Suppressor macrophage treated with lipopolysaccharide for 4 hours (primary cell): Measurements from ENCODE around the gene PRSS23.
"Not testable (repeated sequence)": the region's sequence is repeated elsewhere in the genome, so short reads cannot be mapped to it uniquely, and the experiment has no call there.

Experiments
- DNase-seq: peaks from one replicate; pipeline ENCODE4 v3.0.0-alpha.2; 2020

PRSS23 gene, protein sequence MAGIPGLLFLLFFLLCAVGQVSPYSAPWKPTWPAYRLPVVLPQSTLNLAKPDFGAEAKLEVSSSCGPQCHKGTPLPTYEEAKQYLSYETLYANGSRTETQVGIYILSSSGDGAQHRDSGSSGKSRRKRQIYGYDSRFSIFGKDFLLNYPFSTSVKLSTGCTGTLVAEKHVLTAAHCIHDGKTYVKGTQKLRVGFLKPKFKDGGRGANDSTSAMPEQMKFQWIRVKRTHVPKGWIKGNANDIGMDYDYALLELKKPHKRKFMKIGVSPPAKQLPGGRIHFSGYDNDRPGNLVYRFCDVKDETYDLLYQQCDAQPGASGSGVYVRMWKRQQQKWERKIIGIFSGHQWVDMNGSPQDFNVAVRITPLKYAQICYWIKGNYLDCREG

DNA sequence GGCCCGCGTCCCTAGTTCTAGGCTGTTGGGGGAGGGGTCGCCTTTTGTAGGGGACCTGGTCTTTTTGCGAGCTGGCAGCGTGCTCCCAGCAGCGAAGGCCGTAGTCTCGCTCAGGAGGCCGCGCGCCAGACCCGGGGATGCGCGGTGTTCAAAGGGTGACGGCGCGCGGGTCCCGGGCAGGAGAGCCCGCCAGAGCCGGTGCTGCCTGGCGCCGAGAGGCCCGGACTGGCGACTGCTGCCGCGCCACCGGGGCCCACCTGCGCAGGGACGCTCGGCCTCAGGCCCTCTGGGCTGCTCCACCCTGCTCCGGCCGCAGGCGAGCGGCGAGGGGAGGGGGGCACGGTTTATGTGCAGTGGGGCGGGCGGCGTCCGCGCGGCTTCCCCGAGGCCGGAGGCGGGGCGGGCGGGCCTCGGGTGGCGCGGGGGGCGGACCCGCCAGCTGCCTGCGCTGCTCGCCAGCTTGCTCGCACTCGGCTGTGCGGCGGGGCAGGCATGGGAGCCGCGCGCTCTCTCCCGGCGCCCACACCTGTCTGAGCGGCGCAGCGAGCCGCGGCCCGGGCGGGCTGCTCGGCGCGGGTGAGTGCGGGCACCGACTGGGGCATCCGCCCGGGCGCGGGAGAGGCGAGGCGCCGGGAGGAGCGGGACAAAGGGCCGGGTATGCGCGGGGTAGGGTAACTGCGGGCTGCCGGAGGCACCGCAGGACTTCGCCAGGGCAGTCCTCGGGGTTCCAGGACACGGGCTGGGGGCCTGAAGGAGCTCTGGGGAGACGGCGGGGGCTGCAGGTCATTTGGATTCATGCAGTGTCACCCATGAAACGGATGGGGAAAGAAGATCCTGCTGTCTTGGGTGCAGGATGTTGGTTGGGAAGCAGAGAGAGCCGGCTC lies at the start of gene PRSS23:
Gene PRSS23, plus strand, starts transcription at position 467 of the 884 bp plus-strand sequence. CDS start 7,102 bp downstream, outside the sequence.
- peak; percentile 41 for DNase-seq

DNA sequence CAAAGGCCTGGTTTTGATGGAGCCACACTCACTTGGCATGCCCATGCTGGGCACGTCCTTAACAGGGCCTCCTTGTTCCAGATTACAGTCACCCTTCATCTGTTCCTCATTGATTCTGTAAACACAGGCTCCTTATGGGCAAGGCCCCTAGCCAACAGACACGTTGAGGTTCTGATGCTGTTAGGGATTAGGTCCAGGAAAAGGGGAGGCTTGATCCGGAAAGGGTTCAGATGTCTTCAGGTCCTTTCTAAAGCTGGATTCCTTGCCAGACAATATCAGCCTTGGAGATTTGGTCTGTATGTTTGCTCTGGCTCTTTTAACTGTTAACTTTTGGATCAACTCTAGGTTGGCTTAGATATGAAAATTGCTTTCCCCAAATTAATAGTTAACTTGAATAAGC lies 46.9 kb upstream of the PRSS23 start:
- no peak for DNase-seq

DNA sequence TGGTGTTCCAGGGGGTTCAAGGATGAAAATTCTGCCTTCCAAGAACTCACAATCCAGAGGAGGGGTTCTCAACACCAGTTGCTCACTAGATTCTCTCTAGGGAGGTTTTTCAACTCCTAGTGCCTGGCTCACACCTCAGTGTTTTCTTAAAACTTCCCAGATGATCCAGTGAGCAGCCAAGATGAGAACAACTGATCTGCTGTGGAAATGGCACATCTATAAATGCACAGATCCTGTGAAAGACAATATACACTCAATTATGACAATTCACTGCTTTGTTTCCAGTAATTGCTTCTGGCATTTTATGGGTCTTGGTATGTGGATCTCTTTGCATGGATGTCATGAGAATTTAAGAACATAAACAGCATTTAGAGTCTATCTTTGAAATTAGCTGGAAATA lies 45.2 kb upstream of the PRSS23 start:
- no peak for DNase-seq

DNA sequence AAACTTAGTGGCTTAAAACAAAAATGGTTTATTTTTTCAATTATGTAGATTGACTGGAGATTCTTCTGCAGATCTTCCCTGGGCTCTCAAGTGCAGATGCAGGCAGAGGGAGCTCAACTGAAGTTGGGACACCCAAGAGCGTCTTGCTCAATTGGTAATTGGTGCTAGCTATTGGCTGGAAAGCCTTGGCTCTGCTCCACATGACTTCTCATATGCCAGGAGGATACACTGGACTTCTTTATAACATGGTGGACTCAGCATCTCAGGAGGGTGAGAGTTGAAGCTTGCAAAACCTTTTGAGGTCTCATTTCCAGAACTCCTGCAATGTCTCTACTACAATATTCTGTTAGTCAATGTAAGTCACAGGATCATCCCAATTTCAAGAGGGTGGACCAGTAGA lies 42.2 kb upstream of the PRSS23 start:
- no peak for DNase-seq

DNA sequence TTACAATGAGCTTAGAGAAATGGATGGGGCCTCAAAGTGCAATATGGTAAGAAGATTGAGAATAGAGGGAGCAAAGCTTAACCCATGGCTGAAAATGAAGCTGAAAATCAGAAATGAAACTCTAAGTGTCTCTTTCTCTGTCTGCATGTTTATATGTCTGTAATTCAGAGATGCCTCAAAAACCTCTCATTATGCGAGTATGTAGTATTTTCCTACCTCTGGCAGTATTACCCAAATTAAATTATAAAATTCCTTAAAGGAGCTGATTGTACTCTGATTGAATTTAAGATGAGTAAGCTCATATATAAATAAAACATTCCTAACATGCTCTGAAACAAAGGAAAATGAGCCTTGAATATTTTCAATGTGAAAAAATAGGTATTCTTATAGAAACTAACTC lies 39.8 kb upstream of the PRSS23 start:
- no peak for DNase-seq

DNA sequence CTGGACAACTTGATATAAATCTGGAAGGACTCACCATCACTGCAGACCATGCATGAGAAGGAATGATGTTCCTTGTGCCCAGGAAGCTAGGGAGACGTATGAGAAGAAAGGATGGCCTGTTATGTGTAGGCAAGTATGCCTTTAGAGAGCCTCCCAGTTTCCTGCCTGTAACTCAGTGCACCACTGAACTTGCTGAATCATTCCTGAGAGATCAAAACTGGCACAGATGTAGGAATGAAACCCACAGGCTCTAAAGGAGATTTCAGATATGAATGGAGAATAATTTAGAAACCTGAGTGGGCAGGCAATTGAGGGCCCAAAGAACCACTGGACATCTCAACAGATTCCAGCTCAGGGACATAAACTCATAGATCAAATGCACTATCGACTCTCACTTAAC lies 38.4 kb upstream of the PRSS23 start:
- no peak for DNase-seq

DNA sequence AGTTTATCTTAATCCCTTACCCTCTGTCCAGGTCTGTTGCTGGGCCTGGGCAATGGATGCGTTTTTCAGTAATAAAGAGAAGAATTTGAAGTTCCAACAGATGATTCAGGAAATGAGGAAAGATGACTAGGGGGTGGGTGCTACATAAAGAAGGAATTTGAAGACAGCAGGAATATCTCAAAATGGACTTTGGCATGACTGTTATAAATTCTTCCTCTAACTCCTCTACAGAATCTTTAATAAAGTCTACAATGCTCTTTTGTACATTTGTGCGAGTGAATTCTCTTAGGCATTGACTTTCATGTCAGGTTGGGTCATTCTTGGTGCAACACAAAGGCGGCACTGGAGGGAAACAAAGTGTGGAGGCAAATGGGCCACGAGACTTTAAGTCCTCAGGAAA lies 35.1 kb upstream of the PRSS23 start:
- DNase-seq, result no peak

DNA sequence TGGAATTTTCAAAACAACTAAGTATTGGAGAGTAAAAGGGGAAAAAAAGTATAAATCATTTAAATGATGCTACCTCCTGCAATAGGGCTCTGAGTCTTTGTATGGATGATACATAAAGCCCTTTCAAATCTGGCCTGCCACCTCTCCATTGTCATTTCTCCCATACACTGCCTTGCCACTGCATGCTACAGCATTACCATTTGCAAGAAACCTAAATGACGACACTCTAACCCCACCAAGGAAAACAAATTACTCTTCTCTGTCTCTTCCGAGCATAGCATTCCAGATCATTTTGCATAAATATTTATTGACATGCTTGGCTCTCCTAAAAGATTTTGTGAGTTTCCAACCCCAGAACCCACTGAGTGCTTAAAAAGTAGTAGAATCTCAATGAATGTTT lies 34.5 kb upstream of the PRSS23 start:
- DNase-seq, result no peak

DNA sequence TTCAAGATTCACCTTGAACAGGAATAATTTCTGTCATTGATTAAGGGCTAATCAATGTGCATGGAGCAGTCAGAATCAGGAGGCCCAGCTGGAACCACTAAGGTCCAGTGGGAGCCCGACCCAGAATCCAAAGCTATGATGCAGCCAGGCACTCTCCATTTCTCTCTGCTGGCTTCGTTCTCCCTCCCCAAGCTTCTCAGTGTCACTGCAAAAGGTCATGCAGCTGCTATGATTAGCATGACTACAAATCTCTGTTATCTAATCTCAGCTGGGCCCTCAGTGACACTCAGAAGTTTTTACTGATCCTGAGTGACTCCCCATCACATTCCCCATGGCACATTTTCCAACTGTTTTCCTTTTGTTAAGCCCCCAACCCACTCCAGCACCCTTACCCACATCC lies 31.1 kb upstream of the PRSS23 start:
- DNase-seq, result no peak

DNA sequence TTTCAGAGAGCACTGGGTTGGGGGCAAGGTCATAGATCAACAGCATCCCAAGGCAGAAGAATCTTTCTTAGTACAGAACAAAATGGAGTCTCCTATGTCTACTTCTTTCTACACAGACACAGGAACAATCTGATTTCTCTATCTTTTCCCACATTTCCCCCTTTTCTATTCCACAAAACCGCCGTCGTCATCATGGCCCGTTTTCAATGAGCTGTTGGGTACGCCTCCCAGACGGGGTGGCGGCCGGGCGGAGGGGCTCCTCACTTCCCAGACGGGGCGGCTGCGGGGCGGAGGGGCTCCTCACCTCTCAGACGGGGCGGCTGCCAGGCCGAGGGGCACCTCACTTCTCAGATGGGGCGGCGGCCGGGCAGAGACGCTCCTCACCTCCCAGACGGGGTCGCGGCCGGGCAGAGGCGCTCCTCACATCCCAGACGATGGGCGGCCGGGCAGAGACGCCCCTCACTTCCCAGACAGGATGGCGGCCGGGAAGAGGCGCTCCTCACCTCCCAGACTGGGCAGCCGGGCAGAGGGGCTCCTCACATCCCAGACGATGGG lies 29.8 kb upstream of the PRSS23 start:
- DNase-seq, result not testable (repeated sequence)

DNA sequence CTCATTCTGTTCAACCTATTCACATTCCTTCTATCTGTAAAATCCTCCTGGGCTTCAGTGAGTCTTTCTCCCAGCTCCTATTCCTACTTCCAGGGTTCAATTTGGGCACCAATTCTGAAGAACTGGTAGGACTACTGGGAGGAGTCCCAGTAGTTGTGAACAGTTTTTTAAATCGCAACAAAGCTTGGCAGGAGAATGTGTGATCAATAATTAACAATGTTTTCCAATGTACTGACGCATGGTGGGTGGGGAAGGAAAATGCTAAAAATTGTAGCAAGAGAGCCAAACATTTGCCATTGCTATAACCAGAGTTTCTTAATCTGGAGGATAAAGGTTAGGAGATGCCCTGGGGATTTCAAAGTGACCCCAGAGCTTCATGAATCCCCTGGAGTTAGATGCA lies 27.3 kb upstream of the PRSS23 start:
- DNase-seq, result no peak

DNA sequence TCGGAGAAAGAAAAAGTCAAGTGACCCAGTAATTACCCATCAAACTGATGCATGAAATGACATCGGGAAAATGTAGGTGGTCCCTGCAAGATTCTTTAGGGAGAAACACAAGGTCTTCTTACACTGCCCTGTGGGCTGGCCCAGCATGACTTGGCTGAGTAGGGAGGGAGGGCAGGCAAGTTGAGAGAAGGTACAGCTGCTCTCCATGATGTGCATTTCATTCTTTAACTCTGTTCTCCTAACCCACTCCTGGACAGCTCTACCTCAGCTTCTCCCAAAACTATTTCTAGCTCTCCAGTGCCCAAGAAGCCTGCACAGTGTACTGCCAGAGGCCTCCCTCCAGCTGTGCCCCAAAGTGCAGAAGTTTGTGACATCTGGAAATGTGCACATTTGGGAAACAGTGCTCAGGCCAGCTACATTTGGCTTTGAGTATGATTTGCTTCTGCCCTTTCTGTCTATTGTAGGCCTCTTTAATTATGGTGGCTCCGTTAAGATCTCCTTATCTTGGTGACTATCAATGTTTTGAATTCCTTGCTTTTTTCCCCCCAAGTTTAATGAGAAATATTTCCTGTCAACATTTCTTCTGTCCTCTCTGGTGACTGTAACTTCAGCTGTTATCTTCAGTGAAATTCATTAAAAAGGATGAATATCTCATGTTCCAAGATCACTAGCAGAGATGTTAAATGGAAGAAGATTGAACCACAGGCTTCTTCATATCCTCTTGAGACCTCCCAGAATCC lies 26.7 kb upstream of the PRSS23 start:
- no peak for DNase-seq

DNA sequence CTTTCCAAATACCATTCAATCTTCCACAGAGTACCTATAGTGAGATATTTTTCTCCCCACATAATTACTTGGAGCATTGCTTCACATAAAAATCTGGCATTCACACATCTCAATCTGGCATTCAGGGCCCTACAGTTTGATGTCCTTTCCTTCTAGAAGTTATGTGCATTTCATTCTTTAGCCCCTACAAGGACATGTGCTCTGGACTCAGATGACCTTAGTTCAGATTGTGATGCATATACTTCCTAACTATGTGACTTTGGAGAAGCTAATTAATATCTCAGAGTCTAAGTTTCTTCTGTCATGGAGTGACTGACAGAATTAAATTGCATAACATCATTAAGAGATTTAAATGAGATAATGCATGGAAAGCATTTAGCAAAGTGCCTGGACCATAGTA lies 25.9 kb upstream of the PRSS23 start:
- no peak for DNase-seq

DNA sequence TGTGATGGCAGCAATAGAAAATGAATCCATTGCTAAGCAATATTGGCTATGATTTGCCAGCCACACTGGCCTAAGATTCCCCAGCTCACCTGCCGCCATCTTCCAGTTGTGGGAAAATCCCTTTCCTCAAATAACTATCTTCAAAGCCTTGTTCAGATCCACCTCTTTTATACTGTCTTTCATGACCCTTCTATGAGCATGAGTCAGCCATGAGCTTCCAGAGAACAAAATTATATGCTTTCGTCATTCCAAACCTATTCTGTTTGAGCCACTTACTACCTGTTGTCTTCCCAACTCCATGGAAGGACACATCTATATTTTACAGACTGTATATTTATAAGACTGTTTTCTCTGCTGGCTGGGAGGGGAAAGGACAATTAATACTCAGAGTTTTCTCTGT lies 25.0 kb upstream of the PRSS23 start:
- no peak for DNase-seq

DNA sequence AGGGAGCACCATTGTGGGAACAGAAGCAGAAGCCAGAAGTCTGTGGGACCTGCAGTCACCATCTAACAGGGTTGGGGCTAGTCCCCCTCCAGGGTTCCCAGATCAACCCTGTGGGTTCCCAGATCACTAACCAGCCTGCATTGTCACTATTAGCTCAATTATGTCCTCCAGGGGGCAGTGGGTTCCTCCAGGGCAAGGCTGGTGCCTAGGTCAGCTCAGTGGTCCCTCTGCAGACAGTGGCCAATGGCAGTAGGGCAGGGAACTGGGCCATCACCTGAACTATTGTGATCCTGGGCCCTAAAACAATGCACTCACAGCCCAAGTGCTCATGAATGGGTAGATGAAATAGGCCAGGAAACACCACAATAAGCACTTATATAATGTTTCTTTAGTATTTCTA lies 18.8 kb upstream of the PRSS23 start:
- no peak for DNase-seq

DNA sequence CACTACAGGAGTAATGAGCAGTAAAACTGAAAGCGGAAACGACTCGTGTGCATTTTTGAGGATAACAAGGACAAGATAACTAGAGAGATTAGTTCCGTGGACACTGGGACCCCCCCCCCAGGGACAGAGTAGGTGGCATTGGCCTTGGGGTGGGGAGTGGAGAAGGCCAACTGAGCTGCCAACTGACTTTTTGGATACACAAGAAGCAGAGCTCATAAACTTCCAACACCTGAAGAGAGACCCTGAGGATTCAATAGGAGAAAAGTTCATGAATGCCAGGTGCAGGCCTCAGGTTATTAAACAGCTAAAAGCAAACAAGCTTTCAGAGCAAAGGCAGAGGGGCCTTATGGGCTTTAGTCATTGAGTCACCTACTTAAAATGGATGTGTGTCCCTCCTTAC lies 17.6 kb upstream of the PRSS23 start:
- no peak for DNase-seq

DNA sequence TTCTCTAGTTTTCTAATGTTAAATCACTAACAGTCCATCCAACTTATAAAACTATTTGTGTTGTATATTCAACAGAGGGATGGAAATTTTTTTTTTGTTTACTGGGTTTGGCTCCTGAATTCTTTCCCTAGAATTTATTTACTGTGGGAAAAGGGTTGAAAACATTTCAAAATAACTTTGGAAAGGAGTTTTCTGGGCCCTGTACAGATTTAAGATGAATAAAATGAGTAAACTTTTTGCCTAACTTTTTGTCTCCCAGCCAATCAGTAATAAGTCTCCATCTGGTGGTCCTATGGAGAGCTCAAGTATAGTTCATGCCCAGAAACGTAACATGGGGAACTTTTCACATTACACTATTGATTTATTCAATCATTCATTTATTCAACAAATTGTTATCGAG lies 16.7 kb upstream of the PRSS23 start:
- DNase-seq, result no peak

DNA sequence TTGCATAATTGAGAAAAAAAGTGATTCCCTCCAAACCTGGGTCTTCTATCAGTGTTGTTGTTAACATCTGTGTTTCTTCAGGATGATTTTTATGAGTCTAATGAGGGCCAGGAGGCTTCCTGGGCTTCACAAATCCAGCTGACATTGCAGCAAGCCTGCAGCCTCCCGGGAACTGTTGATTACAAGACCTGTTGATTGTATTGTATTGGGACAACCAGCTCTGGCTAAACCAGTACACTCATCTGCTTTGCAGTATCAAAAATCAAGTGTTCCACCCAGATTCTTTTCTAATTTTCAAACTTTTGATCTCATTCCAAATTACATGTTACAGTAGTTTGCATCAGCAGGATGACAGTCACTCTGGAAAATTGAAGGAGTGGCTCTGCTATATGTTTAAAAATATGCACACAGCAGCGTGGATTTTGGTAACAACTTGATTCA lies 16.1 kb upstream of the PRSS23 start:
- no peak for DNase-seq

DNA sequence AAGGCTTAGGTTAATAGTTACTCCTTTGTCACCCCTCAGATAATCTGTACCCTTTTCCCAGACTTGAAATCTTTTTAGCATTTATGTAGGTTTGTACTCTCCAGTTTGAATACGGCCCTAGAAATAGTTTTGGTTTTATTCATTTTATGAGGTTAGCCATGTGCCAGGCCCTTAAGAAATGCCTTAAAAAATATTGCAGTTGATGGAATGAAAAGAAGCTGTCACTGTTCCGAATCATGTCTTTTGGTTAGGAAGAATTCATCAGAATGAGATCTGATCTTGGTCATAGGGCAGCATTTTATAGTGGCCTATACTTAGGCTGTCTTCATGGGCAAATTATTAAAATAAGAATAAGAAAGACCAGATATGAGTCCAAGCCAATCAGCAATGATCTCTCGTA lies 14.8 kb upstream of the PRSS23 start:
- no peak for DNase-seq

DNA sequence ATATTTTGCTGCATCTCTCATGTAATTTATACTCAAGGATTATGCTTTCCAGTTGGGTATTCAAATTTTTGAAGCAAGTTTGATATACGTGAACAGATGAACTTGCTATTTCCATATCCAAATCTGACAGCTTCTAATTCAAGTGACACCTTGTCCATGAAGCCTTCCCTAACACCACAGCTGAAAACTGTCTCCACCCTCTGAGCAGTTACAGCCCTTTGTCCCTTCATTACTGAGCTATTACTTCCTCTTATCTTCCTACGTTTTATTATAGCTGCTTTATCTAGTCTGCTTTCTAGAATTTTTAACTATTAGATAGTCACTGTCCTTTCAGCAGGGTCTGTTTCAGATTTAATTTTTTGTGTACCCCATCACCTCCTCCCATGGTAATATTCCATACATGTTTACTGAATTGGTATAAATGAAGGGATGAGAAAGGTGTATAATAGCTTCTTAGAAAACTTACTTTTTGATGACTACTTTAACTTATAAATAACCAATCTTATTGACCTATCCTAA lies 13.3 kb upstream of the PRSS23 start:
- no peak for DNase-seq

DNA sequence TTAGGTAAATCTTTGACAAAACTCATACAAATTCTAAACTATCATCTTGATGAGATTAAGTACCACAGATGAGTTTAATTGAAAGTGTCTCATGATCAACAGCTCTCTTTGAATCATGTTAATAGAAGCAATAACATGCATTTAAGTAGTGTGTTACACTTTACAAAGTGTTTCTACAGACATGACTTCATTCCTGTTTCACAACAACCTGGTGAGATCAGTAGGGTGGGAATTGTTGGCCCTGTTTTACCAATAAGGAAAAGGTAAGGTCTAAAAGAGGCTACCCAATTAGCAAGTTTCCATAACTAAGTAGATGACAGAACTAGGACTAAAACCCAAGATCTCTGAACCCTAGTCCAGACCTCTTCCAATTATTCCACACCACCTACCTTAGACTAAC lies 12.7 kb upstream of the PRSS23 start:
- no peak for DNase-seq

DNA sequence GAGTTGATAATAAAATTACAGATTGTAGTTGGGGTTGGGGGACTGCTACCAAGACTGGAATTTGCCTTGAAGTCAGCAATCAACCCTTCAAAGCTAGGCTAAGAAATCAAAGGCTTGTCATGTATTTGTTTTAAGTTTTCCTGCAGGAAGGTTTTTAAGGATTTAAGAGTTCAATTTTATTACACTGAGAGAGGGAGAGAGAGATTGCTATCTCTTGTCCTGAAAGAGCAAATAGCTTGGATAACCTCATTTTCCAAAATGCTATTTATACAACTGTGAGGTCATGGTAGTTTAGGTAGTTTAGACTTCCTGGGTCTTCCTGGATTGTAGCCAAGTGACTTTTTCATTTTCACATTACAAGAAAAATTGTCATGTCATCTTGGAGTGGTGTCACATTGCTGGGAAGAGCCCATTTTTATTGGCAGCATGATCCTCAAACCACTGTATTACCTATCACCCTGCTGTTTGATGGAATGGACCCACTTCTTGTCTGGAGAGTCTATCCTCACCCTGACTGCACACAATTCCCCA lies 10.1 kb upstream of the PRSS23 start:
- DNase-seq, result no peak
